HG03025 (cell line): ENCODE results near the gene MCCD1.
"Not testable (repeated sequence)": the region's sequence is repeated elsewhere in the genome, so short reads cannot be mapped to it uniquely, and the experiment has no call there.

Experiments
- ATAC-seq: cut with Tn5 transposase; IDR thresholded peaks from one replicate; pipeline ENCODE4 v1.9.1; 2021; ENCODE audit warnings: mild to moderate bottlenecking, moderate library complexity; ENCODE audit not compliant: unreplicated experiment, low FRiP score

Gene MCCD1

GRCh38 chr6:31509036-31509435 lies 19.7 kb upstream of the MCCD1 start:
- not testable (repeated sequence) for ATAC-seq

- ATAC-seq, result no peak
Measured at GRCh38 chr6:31510007-31510406, 18.8 kb upstream of the MCCD1 start.

- no peak for ATAC-seq
Measured at GRCh38 chr6:31513456-31514165, 15.2 kb upstream of the MCCD1 start.

GRCh38 chr6:31521835-31522234 lies 6.9 kb upstream of the MCCD1 start:
- no peak for ATAC-seq

GRCh38 chr6:31525553-31525931 lies 3.2 kb upstream of the MCCD1 start:
- ATAC-seq, result no peak

- ATAC-seq, result no peak
Measured at GRCh38 chr6:31525932-31526591, 2.7 kb upstream of the MCCD1 start.

GRCh38 chr6:31528307-31528777 lies 420 bp upstream of the MCCD1 start:
- no peak for ATAC-seq

GRCh38 chr6:31529329-31530150 lies 778 bp downstream of the MCCD1 start:
- ATAC-seq, result no peak

- no peak for ATAC-seq
Measured at GRCh38 chr6:31530659-31531058, 1.9 kb downstream of the MCCD1 start.

- ATAC-seq, result no peak
Measured at GRCh38 chr6:31531162-31531561, 2.4 kb downstream of the MCCD1 start.

- no peak for ATAC-seq
Measured at GRCh38 chr6:31531771-31532643, 3.2 kb downstream of the MCCD1 start.

GRCh38 chr6:31532644-31533454 lies 4.1 kb downstream of the MCCD1 start:
- no peak for ATAC-seq

GRCh38 chr6:31533455-31533841 lies 4.7 kb downstream of the MCCD1 start:
- no peak for ATAC-seq

GRCh38 chr6:31534011-31534410 lies 5.2 kb downstream of the MCCD1 start:
- no peak for ATAC-seq

- ATAC-seq, result no peak
Measured at GRCh38 chr6:31534521-31535040, 5.8 kb downstream of the MCCD1 start.

GRCh38 chr6:31535538-31536324 lies 7.0 kb downstream of the MCCD1 start:
- ATAC-seq, result no peak

- ATAC-seq, result no peak
Measured at GRCh38 chr6:31538805-31539400, 10.1 kb downstream of the MCCD1 start.

- ATAC-seq, result no peak
Measured at GRCh38 chr6:31540640-31541039, 11.9 kb downstream of the MCCD1 start.
